ENCODE results near the gene ISCA2. TPM values are rescaled to one million over a fixed set of nuclear protein-coding genes. Genes with fewer than 3 reads are reported as not detected.

ISCA2 gene
- polyA plus RNA-seq, 3 donors, result 40.2 to 42.7 (median 41.7) TPM

- DNase-seq, result no peak
Measured at GRCh38 chr14:74504874-74505720, 11.5 kb downstream of the ISCA2 start.

- no peak for DNase-seq
Measured at GRCh38 chr14:74505831-74506230, 12.3 kb downstream of the ISCA2 start.

GRCh38 chr14:74506411-74506851 lies 12.9 kb downstream of the ISCA2 start:
- no peak for DNase-seq

DNA sequence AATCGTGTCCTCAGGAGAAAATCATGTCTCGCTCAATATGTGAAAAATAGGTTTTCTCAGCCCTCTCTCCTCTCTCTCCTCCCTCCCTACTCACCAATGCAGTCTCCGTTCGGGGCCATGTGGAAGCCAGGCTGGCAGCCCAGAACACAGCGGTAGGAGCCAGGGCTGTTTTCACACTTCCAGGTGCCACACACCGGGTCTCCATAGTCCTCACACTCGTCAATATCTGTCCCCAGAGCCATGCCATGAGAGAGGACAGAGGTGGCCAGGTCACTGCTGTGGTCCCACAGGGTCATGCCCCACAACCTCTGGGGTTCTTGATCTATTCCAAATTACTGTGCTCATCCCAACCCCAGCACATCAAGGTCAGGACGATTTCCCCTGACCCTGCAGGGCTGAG lies 13.5 kb downstream of the ISCA2 start:
- DNase-seq, result no peak

GRCh38 chr14:74507840-74508239 lies 14.3 kb downstream of the ISCA2 start:
- no peak for DNase-seq

- no peak for DNase-seq
Measured at GRCh38 chr14:74508292-74508731, 14.7 kb downstream of the ISCA2 start.

DNA sequence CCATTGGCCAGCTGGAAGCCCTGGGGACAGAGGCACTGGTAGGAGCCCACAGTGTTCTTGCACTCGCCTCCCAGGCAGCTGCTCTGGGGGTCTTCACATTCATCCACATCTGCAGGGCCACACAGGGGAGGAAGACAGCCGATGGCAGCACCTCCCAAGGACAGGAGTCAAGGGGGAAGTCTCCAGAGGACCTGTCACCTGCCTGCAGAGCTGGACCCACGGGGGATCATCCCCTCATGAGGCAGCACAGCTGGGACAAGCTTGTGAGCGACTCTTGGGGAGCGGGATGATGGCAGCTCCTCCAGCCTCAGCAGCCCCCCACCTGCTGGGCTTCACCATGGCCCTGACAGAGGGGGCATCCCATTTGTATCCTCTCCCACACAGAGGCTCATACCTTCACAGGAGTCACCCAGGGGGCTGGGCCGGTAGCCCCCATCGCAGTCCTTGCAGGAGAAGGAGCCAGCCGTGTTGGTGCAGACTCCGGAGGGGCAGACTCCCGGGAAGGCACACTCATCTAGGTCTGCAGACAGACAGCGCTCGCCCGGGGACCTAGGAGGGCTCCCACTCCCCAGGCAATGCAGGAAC lies 15.4 kb downstream of the ISCA2 start:
- DNase-seq, result no peak

GRCh38 chr14:74509587-74510222 lies 16.1 kb downstream of the ISCA2 start:
- DNase-seq, result no peak

DNA sequence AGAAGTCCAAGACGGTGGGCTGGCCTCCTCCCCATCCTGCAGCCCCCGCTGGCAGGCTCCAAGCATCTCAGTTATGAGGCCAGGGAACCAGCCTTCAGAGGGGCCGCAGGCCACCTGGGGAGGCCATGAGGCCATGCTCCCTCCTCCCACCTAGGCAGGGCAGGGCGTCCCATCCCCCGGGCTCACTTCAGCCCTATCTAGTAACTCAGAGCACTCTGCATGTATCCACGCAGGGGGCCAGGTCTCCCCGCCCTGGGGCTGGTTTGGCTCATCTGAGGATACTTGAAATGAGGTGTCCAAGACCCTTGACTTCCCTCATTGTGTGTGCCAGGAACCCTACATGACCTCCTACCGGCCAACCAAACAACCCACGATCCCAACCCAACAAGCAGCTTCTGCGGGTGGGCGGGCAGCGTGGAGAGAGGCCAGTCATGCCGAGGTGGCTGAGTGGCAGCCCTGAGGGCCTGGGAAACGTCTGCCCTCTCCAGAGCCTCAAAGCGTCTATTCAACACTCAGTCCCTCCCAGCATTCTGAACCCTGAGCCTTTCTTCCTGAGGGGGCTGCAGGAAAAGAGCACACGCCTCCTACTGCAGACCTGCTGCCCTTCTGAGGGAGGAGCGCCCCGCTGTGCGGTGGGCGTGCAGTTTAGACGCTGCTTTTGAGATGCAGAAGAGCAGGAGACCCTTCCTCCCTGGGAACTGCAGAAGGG lies 16.8 kb downstream of the ISCA2 start:
- DNase-seq, result no peak

- no peak for DNase-seq
Measured at GRCh38 chr14:74510959-74511409, 17.4 kb downstream of the ISCA2 start.

- DNase-seq, result no peak
Measured at GRCh38 chr14:74511966-74512830, 18.6 kb downstream of the ISCA2 start.

DNA sequence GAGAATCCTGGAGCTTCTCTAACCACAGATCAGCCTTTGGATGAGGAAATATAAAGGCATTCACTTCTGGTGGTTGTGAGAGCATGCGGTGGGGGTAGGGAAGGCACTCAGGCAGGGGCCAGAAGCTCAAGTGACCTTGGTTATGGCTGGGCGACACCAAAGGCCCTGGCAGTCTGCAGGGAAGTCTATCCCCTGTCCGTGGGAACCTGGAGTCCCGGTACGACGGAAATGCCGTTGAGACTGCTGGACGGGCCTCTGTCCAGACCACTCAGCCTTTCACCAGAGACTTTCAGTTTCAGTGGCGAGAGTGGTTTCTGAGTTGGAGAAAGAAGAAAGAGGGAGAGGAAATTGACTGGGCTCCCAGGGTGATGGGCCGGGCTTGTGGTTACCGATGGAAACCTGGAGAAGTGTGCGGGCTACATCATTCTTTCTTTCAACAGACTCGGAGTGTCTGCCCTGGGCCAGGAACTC lies 20.9 kb downstream of the ISCA2 start:
- DNase-seq, result no peak

DNA sequence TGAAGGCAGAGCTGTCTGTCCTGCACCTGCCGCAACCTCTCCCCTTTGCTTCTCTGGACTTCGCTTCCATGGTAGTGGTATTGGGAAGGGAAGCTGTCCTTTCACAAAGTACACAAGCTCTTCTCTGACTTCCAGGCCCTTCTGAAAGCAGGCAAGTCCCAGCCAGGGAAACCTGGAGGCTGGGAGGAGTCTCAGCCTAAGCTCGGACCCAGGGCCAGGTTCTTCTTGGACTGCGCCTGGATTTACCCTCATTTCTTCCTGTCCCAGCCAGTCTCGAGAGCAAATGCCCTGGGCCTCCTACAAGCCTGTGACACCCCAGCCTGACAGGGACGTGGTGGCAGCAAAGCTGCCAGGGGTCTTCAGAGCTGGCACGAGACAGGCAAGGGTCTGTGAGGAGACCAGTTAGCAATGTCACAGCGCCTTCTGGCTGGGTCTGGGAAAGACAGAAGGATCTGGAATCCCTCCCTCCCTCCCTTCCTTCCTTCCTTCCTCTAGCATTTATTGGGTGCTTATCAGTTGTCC lies 22.4 kb downstream of the ISCA2 start:
- no peak for DNase-seq

DNA sequence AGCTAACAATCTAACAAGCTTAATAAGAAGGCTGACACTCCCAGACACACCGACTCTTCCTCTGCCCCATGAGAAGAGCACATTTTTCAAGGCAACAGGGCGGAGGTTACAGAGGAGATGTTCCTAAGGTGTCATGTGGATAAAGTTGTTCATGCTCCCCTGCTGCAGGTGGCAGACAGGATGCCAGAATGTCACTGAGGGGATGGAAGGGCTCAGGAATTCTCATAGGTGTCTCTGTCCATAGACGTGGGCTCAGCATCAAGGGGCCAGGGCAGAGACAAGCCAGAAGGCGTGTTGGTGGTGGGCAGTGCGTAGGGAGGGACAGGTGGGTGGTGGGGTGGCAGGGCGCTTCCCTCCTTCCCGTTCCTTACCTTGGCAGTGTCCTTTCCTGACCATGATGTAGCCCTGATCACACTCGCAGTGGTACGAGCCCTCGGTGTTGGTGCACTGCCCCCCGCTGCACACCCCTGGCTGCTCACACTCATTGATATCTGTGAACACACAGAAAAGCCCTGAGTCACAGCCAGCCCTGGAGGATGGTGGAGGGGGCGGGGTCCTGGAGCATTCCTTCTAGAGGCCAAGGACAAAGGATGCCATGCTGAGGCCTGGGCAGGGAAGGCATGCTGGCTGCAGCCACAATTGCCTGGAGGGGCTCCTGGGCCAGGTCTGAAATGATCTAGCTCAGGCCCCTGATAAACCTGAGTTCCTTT lies 23.0 kb downstream of the ISCA2 start:
- DNase-seq, result no peak

- DNase-seq, result no peak
Measured at GRCh38 chr14:74517731-74518130, 24.2 kb downstream of the ISCA2 start.

GRCh38 chr14:74518221-74518620 lies 24.7 kb downstream of the ISCA2 start:
- no peak for DNase-seq

GRCh38 chr14:74519316-74520074 lies 25.9 kb downstream of the ISCA2 start:
- DNase-seq, result no peak

DNA sequence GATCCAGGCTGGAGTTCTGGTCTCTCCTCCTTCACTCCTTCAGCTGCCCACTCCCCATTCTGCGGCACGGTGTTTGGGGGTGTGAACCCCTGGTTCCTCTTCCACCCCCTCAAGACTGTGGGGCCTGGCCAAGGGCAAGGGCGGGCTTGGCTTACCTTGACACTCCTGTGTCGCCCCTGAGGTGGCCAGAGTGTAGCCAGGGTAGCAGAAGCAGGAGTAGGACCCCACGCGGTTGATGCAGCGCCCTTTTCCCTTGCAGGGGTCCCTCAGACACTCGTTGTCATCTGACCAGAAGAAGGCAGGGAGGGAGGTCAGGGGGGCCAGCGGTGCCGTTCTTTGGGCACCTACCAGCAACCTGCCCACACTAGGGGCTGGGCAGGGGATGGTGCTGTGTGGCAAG lies 28.2 kb downstream of the ISCA2 start:
- no peak for DNase-seq

DNA sequence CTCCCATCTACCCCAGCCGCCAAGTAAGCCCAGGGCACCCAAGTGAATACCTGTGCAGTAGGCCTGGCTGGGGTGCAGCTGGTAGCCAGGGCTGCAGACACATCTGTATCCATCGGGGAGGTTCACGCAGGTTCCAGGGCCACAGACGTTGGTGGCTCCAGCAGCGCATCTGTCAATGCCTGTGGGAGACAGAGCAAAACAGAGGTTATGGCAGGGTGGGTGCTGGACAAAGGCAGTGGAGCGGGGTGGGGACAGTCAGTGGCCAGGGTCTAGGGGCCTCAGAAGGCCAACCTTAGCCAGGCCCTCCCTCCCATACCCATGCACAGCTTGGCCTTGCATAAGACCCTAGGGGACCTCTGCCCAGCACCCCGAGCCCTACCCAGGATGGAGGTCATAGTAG lies 29.2 kb downstream of the ISCA2 start:
- DNase-seq, result no peak

Measured in renal pelvis (tissue), 4 donors.